GM12891 (cell line): Measurements from ENCODE around the gene ADGRG4.

Experiments
- PAX5 ChIP-seq: IDR thresholded peaks from 2 replicates; pipeline ENCODE4 v1.6.1; 2011; ENCODE audit warnings: low read length, moderate library complexity, mild to moderate bottlenecking; ENCODE audit not compliant: insufficient read depth, severe bottlenecking
- POLR2A ChIP-seq: IDR thresholded peaks from 2 replicates; pipeline ENCODE4 v1.6.1; 2011; ENCODE audit warnings: low read depth, low read length, control low read depth
- POLR2AphosphoS5 ChIP-seq: IDR thresholded peaks from 2 replicates; pipeline ENCODE4 v1.6.1; 2011; ENCODE audit warnings: low read depth, low read length, control low read depth
- POU2F2 ChIP-seq: IDR thresholded peaks from 2 replicates; pipeline ENCODE4 v1.6.1; 2011; ENCODE audit warnings: low read depth, mild to moderate bottlenecking, control low read depth, low read length, moderate library complexity
- TAF1 ChIP-seq: IDR thresholded peaks from 2 replicates; pipeline ENCODE4 v1.6.1; 2011; ENCODE audit warnings: low read depth, low read length, control low read depth

DNA sequence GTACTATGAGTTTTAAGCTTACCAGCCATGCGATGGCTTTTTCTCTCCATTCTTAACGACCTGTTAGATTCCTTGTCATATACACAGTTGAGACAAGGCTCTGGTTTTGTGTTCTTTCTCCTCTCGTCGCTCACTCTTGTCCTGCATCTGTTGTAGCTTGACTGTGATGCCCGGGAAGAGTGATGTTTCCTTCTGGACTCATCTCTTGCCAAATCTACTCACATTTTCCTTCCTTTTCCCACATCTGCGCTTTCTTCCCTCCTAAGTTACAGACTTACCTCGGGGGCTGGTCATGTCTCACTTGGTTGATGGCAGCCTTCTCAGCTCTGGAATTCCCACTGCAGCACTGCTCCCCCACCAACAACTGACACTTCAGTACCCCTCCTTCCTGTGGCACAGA lies 44.7 kb upstream of the ADGRG4 start:
- TF ChIP-seq POLR2A (no peak), POLR2AphosphoS5 (no peak), TAF1 (no peak), POU2F2 (no peak), PAX5 (no peak)
